Stimulated activated CD8-positive, alpha-beta memory T cell treated with anti-CD3 and anti-CD28 coated beads, Interleukin-7, amount 100 ng/mL, for 4 hours (primary cell): ENCODE results near the gene GTF2A1.
"Not testable (repeated sequence)": the region's sequence is repeated elsewhere in the genome, so short reads cannot be mapped to it uniquely, and the experiment has no call there.

ENCODE experiments used
- DNase-seq, 2 donors: peaks; one replicate each; pipeline ENCODE4 v3.0.0-alpha.2; 2020; ENCODE audit warnings: low read depth in 2 of 2

GTF2A1 gene

GRCh38 chr14:81231540-81231939 lies 10.8 kb upstream of the GTF2A1 start:
- no peak for DNase-seq

GRCh38 chr14:81224222-81224621 lies 3.5 kb upstream of the GTF2A1 start:
- no peak for DNase-seq

GRCh38 chr14:81223788-81224187 lies 3.0 kb upstream of the GTF2A1 start:
- not testable (repeated sequence) for DNase-seq

- DNase-seq: no peak
Measured at GRCh38 chr14:81222691-81223090, 1.9 kb upstream of the GTF2A1 start.

- DNase-seq: no peak
Measured at GRCh38 chr14:81222126-81222525, 1.4 kb upstream of the GTF2A1 start.

GRCh38 chr14:81221579-81222102 lies 882 bp upstream of the GTF2A1 start:
- no peak for DNase-seq

GRCh38 chr14:81220580-81220829 lies 254 bp downstream of the GTF2A1 start:
- no peak for DNase-seq

- DNase-seq: peak in 1 of 2 donors; percentile 36
Measured at GRCh38 chr14:81219759-81220579, 790 bp downstream of the GTF2A1 start.

- peak; percentile 66 to 77 for DNase-seq
Measured at GRCh38 chr14:81219210-81219758, 1.5 kb downstream of the GTF2A1 start.

GRCh38 chr14:81211844-81212243 lies 8.9 kb downstream of the GTF2A1 start:
- DNase-seq: no peak

- no peak for DNase-seq
Measured at GRCh38 chr14:81209167-81209836, 11.5 kb downstream of the GTF2A1 start.

- no peak for DNase-seq
Measured at GRCh38 chr14:81208489-81208888, 12.3 kb downstream of the GTF2A1 start.

- DNase-seq: no peak
Measured at GRCh38 chr14:81206115-81206514, 14.6 kb downstream of the GTF2A1 start.

GRCh38 chr14:81205639-81206038 lies 15.1 kb downstream of the GTF2A1 start:
- no peak for DNase-seq

GRCh38 chr14:81200054-81200453 lies 20.7 kb downstream of the GTF2A1 start:
- no peak for DNase-seq

GRCh38 chr14:81199084-81199483 lies 21.7 kb downstream of the GTF2A1 start:
- DNase-seq: no peak

- DNase-seq: no peak
Measured at GRCh38 chr14:81198651-81199050, 22.1 kb downstream of the GTF2A1 start.

- no peak for DNase-seq
Measured at GRCh38 chr14:81193924-81194633, 26.7 kb downstream of the GTF2A1 start.

- no peak for DNase-seq
Measured at GRCh38 chr14:81192594-81192993, 28.2 kb downstream of the GTF2A1 start.

GRCh38 chr14:81187832-81188522 lies 32.8 kb downstream of the GTF2A1 start:
- DNase-seq: no peak

- DNase-seq: no peak
Measured at GRCh38 chr14:81179631-81180030, 41.1 kb downstream of the GTF2A1 start.

GRCh38 chr14:81178063-81178462 lies 42.7 kb downstream of the GTF2A1 start:
- no peak for DNase-seq
